Erythroblast (primary cell): Measurements from ENCODE around the gene TPCN2.

Source experiments
- DNase-seq, 2 experiments: peaks; one replicate each; lab custom pipeline; 2025; lab: John Stamatoyannopoulos, UW
- GATA1 ChIP-seq: IDR thresholded peaks from 2 replicates; pipeline ENCODE4 v1.6.1; 2011; ENCODE audit warnings: low read depth, mild to moderate bottlenecking, control low read depth, low read length, moderate library complexity
- POLR2A ChIP-seq: IDR thresholded peaks from 2 replicates; pipeline ENCODE4 v1.6.1; 2011; ENCODE audit warnings: mild to moderate bottlenecking, low read length

Gene TPCN2

DNA sequence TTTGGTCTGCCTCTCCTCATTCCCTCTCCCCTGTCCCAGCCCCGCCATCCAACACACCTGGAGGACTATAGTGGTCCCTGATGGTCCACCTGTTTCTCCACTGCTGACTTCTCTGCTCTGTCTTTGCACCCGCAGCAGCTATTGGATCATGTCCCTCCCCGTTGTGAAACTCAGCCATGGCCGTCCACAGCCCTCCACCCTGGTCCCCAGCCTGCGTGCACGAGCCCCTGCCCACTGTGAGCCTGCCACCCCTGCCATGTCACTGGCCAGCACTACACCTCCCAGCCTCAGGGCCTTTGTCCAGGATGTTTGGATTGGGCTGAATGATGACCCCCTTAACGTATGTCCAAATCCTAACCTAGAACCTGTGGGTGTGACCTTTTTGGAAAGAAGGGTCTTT is 59.3 kb downstream of the TPCN2 start:
- no peak for DNase-seq
- no peak for TF ChIP-seq GATA1
- TF ChIP-seq POLR2A: no peak

GRCh38 chr11:69108559-69108958 is 59.8 kb downstream of the TPCN2 start:
- no peak for DNase-seq
- TF ChIP-seq POLR2A (no peak), GATA1 (no peak)

GRCh38 chr11:69109101-69109500 is 60.4 kb downstream of the TPCN2 start:
- TF ChIP-seq POLR2A: no peak
- DNase-seq: no peak

- TF ChIP-seq POLR2A (no peak), GATA1 (no peak)
- no peak for DNase-seq
Observed at GRCh38 chr11:69110451-69110850, 61.7 kb downstream of the TPCN2 start.

GRCh38 chr11:69111624-69112542 is 63.2 kb downstream of the TPCN2 start:
- TF ChIP-seq GATA1: no peak
- TF ChIP-seq POLR2A: no peak
- no peak for DNase-seq

GRCh38 chr11:69113226-69113625 is 64.5 kb downstream of the TPCN2 start:
- no peak for TF ChIP-seq GATA1
- no peak for TF ChIP-seq POLR2A
- DNase-seq: no peak

GRCh38 chr11:69113646-69114340 is 65.1 kb downstream of the TPCN2 start:
- no peak for TF ChIP-seq GATA1
- TF ChIP-seq POLR2A: no peak
- DNase-seq: no peak

GRCh38 chr11:69114362-69114761 is 65.6 kb downstream of the TPCN2 start:
- TF ChIP-seq POLR2A: no peak
- no peak for TF ChIP-seq GATA1
- DNase-seq: no peak

- no peak for DNase-seq
- no peak for TF ChIP-seq GATA1
- no peak for TF ChIP-seq POLR2A
Observed at GRCh38 chr11:69114811-69115523, 66.2 kb downstream of the TPCN2 start.

GRCh38 chr11:69115586-69116560 is 67.1 kb downstream of the TPCN2 start:
- TF ChIP-seq GATA1: no peak
- no peak for TF ChIP-seq POLR2A
- no peak for DNase-seq

DNA sequence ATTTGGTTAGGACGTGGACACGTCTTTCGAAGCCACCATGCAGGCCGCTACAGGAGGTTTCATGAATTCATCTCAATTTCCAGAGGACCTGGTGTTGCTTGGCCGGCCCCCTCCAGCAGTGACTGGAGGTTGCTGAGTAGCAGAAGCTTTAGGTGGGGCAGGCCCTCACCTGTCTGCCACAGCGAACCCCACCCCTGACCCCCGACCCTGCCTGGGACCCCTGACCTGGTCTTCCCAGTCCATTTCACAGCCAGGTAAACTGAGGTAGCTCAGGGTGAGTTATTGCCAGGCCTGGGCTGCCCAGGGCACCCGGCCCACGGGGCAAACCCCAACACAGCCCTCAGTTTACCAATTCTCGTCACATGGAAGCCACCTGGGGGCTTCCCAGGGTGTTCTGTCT is 67.9 kb downstream of the TPCN2 start:
- TF ChIP-seq GATA1 (no peak), POLR2A (no peak)
- no peak for DNase-seq

- DNase-seq: no peak
- TF ChIP-seq GATA1: no peak
Observed at GRCh38 chr11:69119190-69119589, 70.5 kb downstream of the TPCN2 start.
